Hypothalamus (tissue), 51 donors: ENCODE data around the gene TTLL7.

Source experiments
- DNase-seq, 51 donors: peaks; one replicate each; lab custom pipeline; 2025; lab: John Stamatoyannopoulos, UW

Gene TTLL7

DNA sequence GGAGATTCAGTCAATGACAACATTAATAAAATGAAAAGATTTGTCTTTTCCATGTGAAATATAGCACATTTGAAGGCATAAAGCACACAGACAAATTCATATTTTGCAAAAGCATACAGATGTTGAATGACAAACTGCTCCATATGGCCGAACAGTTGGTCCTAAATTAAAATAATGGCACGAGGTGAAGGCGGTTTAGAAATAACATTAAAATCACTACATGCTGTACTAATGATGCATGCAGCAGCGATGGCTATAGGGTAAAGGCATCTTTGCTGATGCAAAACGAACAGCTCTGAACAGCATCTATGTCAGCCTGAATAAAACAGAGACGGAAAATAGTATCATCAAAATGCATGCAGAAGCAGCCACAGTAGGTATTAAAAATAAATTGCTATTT is 102.6 kb downstream of the TTLL7 start:
- DNase-seq = no peak

DNA sequence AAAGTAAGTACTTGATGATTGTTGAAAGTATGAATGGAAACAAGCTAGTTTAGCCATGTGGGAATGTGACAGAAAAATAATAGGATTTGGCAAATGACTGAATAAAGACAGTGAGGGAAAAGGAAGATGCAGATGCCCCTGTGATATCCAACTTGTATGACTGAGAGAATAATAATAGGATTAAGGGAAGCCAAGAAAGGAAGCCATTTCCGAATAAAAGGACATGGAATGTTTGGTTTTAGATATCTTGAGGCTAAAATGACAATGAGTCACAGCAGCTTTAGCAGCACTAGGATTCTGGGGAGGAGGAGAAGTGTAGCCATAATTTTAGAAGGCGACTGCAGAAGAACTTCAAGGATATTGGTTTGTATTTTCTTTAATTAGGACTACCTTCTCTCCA is 109.2 kb downstream of the TTLL7 start:
- DNase-seq = no peak

- DNase-seq = no peak
Observed at GRCh38 chr1:83887483-83887882, 111.4 kb downstream of the TTLL7 start.

DNA sequence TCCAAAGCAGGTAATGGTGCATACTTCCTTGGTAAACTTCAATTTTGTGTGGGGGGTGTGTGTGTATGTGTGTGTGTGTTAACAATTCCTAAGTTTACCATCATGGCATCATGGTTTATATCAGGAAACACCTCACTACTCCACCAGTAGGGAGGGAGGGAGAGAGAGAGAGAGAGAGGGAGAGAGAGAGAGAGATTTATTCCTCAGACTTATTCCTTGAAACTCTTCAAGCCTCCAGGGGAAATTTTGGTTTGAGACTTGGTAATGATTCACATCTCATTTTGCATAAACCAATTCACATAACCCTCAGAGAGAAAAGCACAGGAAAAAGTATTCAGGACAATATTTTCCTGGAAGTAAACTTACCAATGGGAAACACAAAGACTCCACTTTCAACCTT is 115.0 kb downstream of the TTLL7 start:
- no peak for DNase-seq

- no peak for DNase-seq
Observed at GRCh38 chr1:83882906-83883305, 116.0 kb downstream of the TTLL7 start.

DNA sequence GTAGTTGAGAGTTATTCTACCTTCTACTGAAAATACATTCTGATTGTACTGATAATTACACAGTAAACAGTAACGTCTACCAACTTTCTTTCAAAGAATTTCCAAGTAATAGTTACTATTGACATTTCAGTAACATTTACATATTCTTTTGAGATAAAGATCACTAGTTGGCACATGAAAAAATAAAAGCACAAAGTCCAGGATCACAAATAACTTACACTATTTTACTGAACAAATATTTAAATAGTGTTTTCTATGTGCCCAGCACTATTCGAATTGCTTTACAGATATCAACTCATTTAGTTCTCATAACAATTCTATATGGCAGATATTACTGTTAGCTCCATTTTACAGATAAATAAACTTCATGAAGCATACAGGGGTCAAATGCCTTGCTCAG is 126.4 kb downstream of the TTLL7 start:
- no peak for DNase-seq

GRCh38 chr1:83864991-83865390 is 133.9 kb downstream of the TTLL7 start:
- DNase-seq = no peak

DNA sequence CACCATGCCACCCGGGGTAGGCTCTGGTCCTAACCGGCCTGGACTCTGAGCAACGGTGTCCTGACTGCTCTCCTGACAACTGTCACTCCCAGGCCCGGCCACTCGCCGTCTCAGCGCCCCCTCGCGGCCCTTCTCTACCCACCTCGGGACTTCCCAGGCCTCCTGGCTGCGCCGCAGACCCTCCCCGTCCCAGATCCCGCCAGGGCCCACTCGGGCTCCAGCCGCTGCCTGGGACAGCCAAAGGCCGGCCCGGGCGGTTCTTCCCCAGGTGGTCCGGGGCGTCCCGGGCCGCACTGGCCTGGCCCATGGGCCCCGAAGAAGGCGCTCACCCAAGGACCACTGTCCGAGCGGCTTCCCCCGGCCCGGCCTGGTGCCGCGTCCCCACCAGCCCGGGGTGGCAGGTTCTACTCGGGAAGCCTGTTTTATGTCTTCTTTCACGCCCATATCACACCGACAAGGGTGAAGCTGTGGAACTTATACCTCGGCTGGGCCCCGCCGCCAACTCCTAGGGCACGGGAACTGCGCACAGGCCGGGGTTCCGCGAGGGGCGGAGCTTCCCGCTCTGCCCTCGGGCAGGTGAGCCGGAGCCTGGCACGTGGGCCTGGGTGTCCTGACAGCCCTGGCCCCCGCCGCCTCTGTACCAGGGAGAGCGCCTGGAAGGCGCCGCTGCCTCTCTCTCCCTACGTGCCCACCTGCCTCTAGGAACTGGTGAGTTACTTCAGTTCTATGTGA is 138.3 kb downstream of the TTLL7 start:
- DNase-seq = peak in 50 of 51 donors; percentile 3 to 89 (median 64)

- DNase-seq = peak in 1 of 51 donors; percentile 2
Observed at GRCh38 chr1:83857716-83858115, 141.2 kb downstream of the TTLL7 start.

DNA sequence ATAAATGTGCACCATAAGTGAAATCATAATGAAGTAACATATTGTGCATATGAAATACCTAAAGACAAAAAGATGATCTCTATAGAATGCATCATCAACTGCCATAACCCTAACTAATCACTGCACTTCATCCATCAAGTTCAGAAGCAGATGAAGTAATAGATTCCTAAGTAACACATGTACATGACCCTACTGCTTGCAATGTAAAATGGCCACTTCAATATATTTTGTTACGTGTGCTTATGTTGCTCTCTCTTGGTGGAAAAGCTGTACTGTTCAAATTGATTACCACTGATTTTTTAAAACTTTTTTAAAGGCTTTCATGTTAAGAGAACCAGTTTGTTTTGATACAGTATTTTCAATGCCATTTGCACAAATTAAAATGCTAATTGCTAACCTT is 141.8 kb downstream of the TTLL7 start:
- DNase-seq = peak in 1 of 51 donors; percentile 21

DNA sequence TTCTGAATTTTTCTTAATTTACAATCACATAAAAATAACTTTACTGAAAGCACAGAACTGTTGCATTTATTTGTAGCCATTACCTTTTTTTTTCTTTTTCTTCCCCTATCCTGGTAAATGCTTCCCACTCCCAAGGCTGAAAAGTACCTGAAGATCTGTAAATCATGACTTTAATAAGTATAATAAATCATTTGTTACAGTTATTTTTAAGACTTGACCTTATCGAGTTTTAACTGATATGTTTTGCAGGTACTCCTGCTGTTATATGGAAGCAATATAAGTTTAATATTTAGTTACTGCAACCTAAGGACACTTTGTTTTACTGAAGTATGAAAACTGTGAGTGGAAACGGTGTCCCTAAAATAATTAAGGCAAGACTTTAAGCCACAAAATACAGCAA is 142.6 kb downstream of the TTLL7 start:
- no peak for DNase-seq

- DNase-seq = no peak
Observed at GRCh38 chr1:83854456-83854855, 144.5 kb downstream of the TTLL7 start.

GRCh38 chr1:83850834-83851233 is 148.1 kb downstream of the TTLL7 start:
- no peak for DNase-seq

DNA sequence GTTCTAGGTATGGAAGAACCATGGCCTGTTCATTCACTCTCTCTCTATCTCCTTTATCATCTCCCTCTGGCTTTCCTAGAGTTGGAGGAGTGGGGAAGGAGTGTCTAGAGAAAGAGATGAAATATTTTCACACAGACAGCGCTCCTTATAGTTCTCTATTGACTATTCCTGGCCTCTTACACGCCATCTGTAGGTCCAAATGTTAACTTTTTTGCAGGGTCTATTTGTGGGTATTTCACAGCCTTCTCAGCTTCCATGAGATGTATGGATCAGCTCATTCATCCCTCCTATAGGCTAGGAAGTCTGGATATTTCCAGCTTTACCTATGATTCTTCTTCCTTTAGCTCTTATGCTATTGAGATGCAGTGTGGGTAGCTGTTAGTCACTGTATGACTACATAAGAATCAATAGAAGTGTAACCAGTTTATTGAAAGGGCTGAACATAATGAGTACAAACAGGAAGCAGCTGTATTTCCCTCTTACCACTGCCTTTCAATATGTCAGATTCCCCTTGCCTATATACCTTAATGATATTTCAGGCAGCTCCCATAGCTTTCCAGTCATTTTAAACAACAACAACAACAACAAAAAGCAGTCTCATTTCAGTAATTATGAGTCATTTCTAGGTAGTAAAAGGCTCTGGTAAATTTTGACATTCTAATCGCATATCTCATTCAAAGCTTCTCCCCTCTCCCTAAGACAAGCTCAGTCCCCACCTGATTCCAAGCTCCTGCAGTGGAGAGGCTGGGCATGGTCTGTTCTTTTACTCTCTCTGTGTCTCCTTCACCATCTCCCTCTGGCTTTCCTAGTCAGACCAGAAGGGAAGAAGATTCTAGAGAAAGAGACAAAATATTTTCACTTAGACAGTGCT is 149.5 kb downstream of the TTLL7 start:
- no peak for DNase-seq

GRCh38 chr1:83846138-83846537 is 152.8 kb downstream of the TTLL7 start:
- DNase-seq = no peak

DNA sequence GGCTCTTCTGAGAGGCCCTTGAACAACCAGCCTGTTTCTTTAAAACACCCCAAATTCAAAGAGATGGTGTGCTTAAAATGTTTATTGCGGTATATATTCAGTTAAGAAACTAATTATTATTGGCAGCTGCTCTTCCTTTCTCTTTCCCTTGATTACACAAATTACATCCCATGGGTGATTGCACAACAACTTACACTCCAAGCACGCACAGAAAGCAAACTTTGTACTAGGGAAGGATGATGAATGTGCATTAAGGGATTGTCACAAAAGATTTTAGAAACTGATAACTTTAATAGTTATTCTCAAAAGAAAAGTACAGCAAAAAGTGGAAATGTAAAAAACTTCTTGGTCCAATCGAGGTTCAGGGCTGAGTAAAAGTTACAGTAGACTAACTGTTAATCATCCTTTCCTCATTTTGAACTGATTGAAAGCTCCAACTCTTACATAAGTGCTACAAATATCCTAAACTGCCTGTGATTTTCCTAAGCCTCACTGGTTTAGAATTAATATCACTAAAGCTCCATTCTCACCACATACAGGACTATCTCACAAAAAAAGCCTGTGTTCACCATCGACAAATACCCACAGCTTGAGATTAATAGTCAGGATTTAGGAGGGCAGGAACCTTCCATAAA is 153.4 kb downstream of the TTLL7 start:
- no peak for DNase-seq

GRCh38 chr1:83844546-83844945 is 154.4 kb downstream of the TTLL7 start:
- DNase-seq = no peak

GRCh38 chr1:83839566-83840173 is 159.3 kb downstream of the TTLL7 start:
- DNase-seq = no peak

- no peak for DNase-seq
Observed at GRCh38 chr1:83838573-83838972, 160.4 kb downstream of the TTLL7 start.

GRCh38 chr1:83836543-83836942 is 162.4 kb downstream of the TTLL7 start:
- no peak for DNase-seq

- DNase-seq = no peak
Observed at GRCh38 chr1:83834621-83835264, 164.2 kb downstream of the TTLL7 start.
